IMR-90 (cell line): ENCODE results near the gene RORB. TPM values are rescaled to one million over a fixed set of nuclear protein-coding genes. Genes with fewer than 3 reads are reported as not detected.

ENCODE experiments used
- ATAC-seq: fragments of 200-7000 bp; cut with Tn5 transposase; 2 replicates; pipeline ENCODE4 v1.9.1; 2020; ENCODE audit warnings: low read depth, mild to moderate bottlenecking, moderate library complexity
- BruUV-seq: library from RNA; stranded (reverse); fragments of 400-500 nt; replicated peaks from 2 replicates; lab custom pipeline; 2021; lab: Mats Ljungman, UMichigan
- CTCF ChIA-PET: fragments of 300-600 bp; formaldehyde crosslinking; extraction: SDS; loops from one replicate; lab custom pipeline; 2021; ENCODE audit warnings: antibody characterized with exemption; lab: Yijun Ruan, JAX
- POLR2A ChIA-PET: fragments of 300-600 bp; sonication (Branson Sonifier 250); formaldehyde crosslinking; loops from one replicate; lab custom pipeline; 2022; ENCODE audit warnings: antibody characterized with exemption; ENCODE audit not compliant: unreplicated experiment; lab: Charles Lee
- DNase-seq: peaks from one replicate; pipeline ENCODE4 v3.0.0; 2013
- H2AFZ ChIP-seq: replicated peaks from 2 replicates; pipeline ENCODE3; 2013; ENCODE audit warnings: low read length, mild to moderate bottlenecking; ENCODE audit not compliant: poor library complexity
- H2AK5ac ChIP-seq: 2 replicates; pipeline ENCODE4 v1.6.1; 2013; ENCODE audit warnings: low read depth, low read length, inconsistent platforms
- H2AK9ac ChIP-seq: replicated peaks from 2 replicates; pipeline ENCODE3; 2013; ENCODE audit warnings: mild to moderate bottlenecking, low read depth, low read length, moderate library complexity; ENCODE audit not compliant: poor library complexity
- H2BK120ac ChIP-seq: 2 replicates; pipeline ENCODE4 v1.6.1; 2013; ENCODE audit warnings: low read depth, low read length, inconsistent platforms
- H2BK15ac ChIP-seq: 3 replicates; pipeline ENCODE4 v1.6.1; 2013; ENCODE audit warnings: low read depth, low read length, inconsistent platforms
- H2BK20ac ChIP-seq: 2 replicates; pipeline ENCODE4 v1.6.1; 2013; ENCODE audit warnings: low read depth, mild to moderate bottlenecking, inconsistent platforms, low read length, moderate library complexity
- H2BK5ac ChIP-seq: 2 replicates; pipeline ENCODE4 v1.6.1; 2013; ENCODE audit warnings: mild to moderate bottlenecking, low read depth, low read length, inconsistent platforms; ENCODE audit not compliant: poor library complexity, severe bottlenecking
- H3K14ac ChIP-seq: replicated peaks from 2 replicates; pipeline ENCODE4 v1.6.1; 2013; ENCODE audit warnings: low read depth, low read length, inconsistent platforms
- H3K18ac ChIP-seq: 2 replicates; pipeline ENCODE4 v1.6.1; 2013; ENCODE audit warnings: low read depth, low read length, control low read depth
- H3K23ac ChIP-seq: 2 replicates; pipeline ENCODE4 v1.6.1; 2013; ENCODE audit warnings: low read depth, low read length, inconsistent platforms
- H3K27ac ChIP-seq: 2 replicates; pipeline ENCODE4 v1.5.1; 2013; ENCODE audit warnings: mild to moderate bottlenecking, control low read depth, low read length; ENCODE audit not compliant: insufficient read depth
- H3K27me3 ChIP-seq: 2 replicates; pipeline ENCODE4 v1.6.1; 2013; ENCODE audit warnings: low read length; ENCODE audit not compliant: control insufficient read depth, insufficient read depth
- H3K36me3 ChIP-seq: 2 replicates; pipeline ENCODE4 v1.6.1; 2013; ENCODE audit warnings: low read length, mixed read lengths; ENCODE audit not compliant: control insufficient read depth, insufficient read depth
- H3K4ac ChIP-seq: 2 replicates; pipeline ENCODE4 v1.6.1; 2013; ENCODE audit warnings: low read depth, low read length, inconsistent platforms
- H3K4me1 ChIP-seq: 2 replicates; pipeline ENCODE4 v1.6.1; 2013; ENCODE audit warnings: low read length, mixed read lengths; ENCODE audit not compliant: control insufficient read depth, insufficient read depth
- H3K4me2 ChIP-seq: 2 replicates; pipeline ENCODE4 v1.6.1; 2013; ENCODE audit warnings: low read depth, mild to moderate bottlenecking, control low read depth, low read length, moderate library complexity
- H3K4me3 ChIP-seq: 2 replicates; pipeline ENCODE4 v1.5.1; 2013; ENCODE audit warnings: low read depth, mild to moderate bottlenecking, control low read depth, low read length, moderate library complexity; ENCODE audit not compliant: insufficient read depth
- H3K56ac ChIP-seq: 2 replicates; pipeline ENCODE4 v1.6.1; 2013; ENCODE audit warnings: low read length, inconsistent platforms; ENCODE audit not compliant: insufficient read depth; ENCODE audit errors: extremely low read depth
- H3K79me1 ChIP-seq, 2 experiments: 2 replicates each; pipeline ENCODE4 v1.6.1; 2013; ENCODE audit warnings: low read length in 2 of 2, inconsistent platforms in 1 of 2, low read depth in 1 of 2
- H3K9ac ChIP-seq: 2 replicates; pipeline ENCODE4 v1.6.1; 2013; ENCODE audit warnings: low read depth, low read length, control low read depth
- H3K9me1 ChIP-seq: 2 replicates; pipeline ENCODE4 v1.6.1; 2013; ENCODE audit warnings: low read length, inconsistent platforms; ENCODE audit not compliant: insufficient read depth
- H3K9me3 ChIP-seq: 2 replicates; pipeline ENCODE4 v1.6.1; 2013; ENCODE audit warnings: low read length; ENCODE audit not compliant: control insufficient read depth, insufficient read depth
- H4K20me1 ChIP-seq: 2 replicates; pipeline ENCODE4 v1.6.1; 2013; ENCODE audit warnings: low read length, inconsistent platforms; ENCODE audit not compliant: insufficient read depth
- H4K5ac ChIP-seq: 2 replicates; pipeline ENCODE4 v1.6.1; 2013; ENCODE audit warnings: mild to moderate bottlenecking, low read depth, low read length, control low read depth
- H4K8ac ChIP-seq, 2 experiments: 2 replicates each; pipeline ENCODE4 v1.6.1; 2013; ENCODE audit warnings: low read depth in 2 of 2, low read length in 2 of 2, control low read depth in 1 of 2, inconsistent platforms in 1 of 2
- H4K91ac ChIP-seq: 2 replicates; pipeline ENCODE4 v1.6.1; 2013; ENCODE audit warnings: low read depth, low read length, inconsistent platforms; ENCODE audit not compliant: insufficient read depth
- BHLHE40 ChIP-seq: fragments of 150-350 bp; IDR thresholded peaks from 2 replicates; pipeline ENCODE4 v1.6.1; 2016; ENCODE audit warnings: mild to moderate bottlenecking, low read depth, low read length
- CEBPB ChIP-seq: IDR thresholded peaks from 2 replicates; pipeline ENCODE4 v1.6.1; 2012; ENCODE audit warnings: low read depth, low read length, improper control_type of control experiment
- CHD1 ChIP-seq: IDR thresholded peaks from 2 replicates; pipeline ENCODE4 v1.6.1; 2012; ENCODE audit warnings: low read depth, low read length, improper control_type of control experiment
- FOS ChIP-seq: fragments of 150-350 bp; IDR thresholded peaks from 2 replicates; pipeline ENCODE4 v1.6.1; 2016; ENCODE audit warnings: low read depth, low read length
- MAFK ChIP-seq: IDR thresholded peaks from 2 replicates; pipeline ENCODE4 v1.6.1; 2012; ENCODE audit warnings: low read depth, low read length, improper control_type of control experiment
- MAZ ChIP-seq: IDR thresholded peaks from 2 replicates; pipeline ENCODE4 v1.6.1; 2012; ENCODE audit warnings: low read depth, mild to moderate bottlenecking, low read length, improper control_type of control experiment, moderate library complexity, borderline replicate concordance
- MXI1 ChIP-seq: IDR thresholded peaks from 2 replicates; pipeline ENCODE4 v1.6.1; 2012; ENCODE audit warnings: low read depth, mild to moderate bottlenecking, low read length, moderate library complexity, borderline replicate concordance
- NFE2L2 ChIP-seq: fragments of 150-350 bp; IDR thresholded peaks from 2 replicates; pipeline ENCODE4 v1.6.1; 2016; ENCODE audit warnings: low read depth, mild to moderate bottlenecking, low read length
- POLR2A ChIP-seq: IDR thresholded peaks from 2 replicates; pipeline ENCODE4 v1.6.1; 2012; ENCODE audit warnings: mild to moderate bottlenecking, low read depth, low read length
- RAD21 ChIP-seq: IDR thresholded peaks from 2 replicates; pipeline ENCODE4 v1.6.1; 2012; ENCODE audit warnings: low read length, improper control_type of control experiment
- RCOR1 ChIP-seq: IDR thresholded peaks from 2 replicates; pipeline ENCODE4 v1.6.1; 2012; ENCODE audit warnings: mild to moderate bottlenecking, low read length, improper control_type of control experiment; ENCODE audit not compliant: insufficient replicate concordance
- SMC3 ChIP-seq: fragments of 150-350 bp; IDR thresholded peaks from 2 replicates; pipeline ENCODE4 v1.6.1; 2016; ENCODE audit warnings: low read depth, mild to moderate bottlenecking, antibody characterized with exemption, low read length, moderate library complexity
- WGBS, 2 experiments: methylation state at CpG; one replicate each; pipeline versions ENCODE4 v1.1.5 to v1.1.7; 2013; ENCODE audit warnings: missing lambda C conversion rate in 2 of 2; ENCODE audit not compliant: insufficient read length in 1 of 2; ENCODE audit errors: extremely low coverage in 2 of 2; 5-methylcytosine and 5-hydroxymethylcytosine counted together
- dilution Hi-C: fragments of 300-500 bp; cut with HindIII; formaldehyde crosslinking; loops from one replicate; pipeline ENCODE4 v1.14.3; 2018; ENCODE audit warnings: low sequenced_read_pairs; ENCODE audit not compliant: unreplicated experiment
- in situ Hi-C: fragments of 300-500 bp; cut with MboI; formaldehyde crosslinking; loops from 3 replicates; pipeline ENCODE4 v1.14.3; 2019; ENCODE audit warnings: low sequenced_read_pairs, inconsistent platforms, mixed read lengths
- intact Hi-C: fragments of 100-400 bp; cut with micrococcal nuclease; formaldehyde crosslinking; loops from 2 replicates; pipeline ENCODE4 v1.10.0; 2022
- polyA plus RNA-seq, 3 experiments: library from polyadenylated mRNA; depleted of rRNA; stranded (reverse); fragments of >200 nt; gene quantifications; 2 replicates each; pipeline ENCODE4 v1.2.3, GENCODE V29; 2012; ENCODE audit warnings: low replicate concordance in 1 of 3
- total RNA-seq: library from RNA; depleted of rRNA; stranded (reverse); fragments of >200 nt; gene quantifications from 2 replicates; pipeline ENCODE4 v1.2.3, GENCODE V29; 2012
- TF ChIP-seq, protein P1 (sequence below): fragments of 150-350 bp; IDR thresholded peaks from 2 replicates; pipeline ENCODE4 v1.6.1; 2016; ENCODE audit warnings: low read depth, mild to moderate bottlenecking, low read length, moderate library complexity, borderline replicate concordance

The RORB gene
- total and polyA plus RNA-seq, 2 of the 4 experiments (the other 2 are of a cell fraction): not detected

- no peak for TF ChIP-seq MAFK
- no peak for TF ChIP-seq POLR2A
- no peak for TF ChIP-seq FOS
- TF ChIP-seq RAD21: no peak
- TF ChIP-seq RCOR1: no peak
- no peak for TF ChIP-seq MXI1
- TF ChIP-seq, protein P1, sequence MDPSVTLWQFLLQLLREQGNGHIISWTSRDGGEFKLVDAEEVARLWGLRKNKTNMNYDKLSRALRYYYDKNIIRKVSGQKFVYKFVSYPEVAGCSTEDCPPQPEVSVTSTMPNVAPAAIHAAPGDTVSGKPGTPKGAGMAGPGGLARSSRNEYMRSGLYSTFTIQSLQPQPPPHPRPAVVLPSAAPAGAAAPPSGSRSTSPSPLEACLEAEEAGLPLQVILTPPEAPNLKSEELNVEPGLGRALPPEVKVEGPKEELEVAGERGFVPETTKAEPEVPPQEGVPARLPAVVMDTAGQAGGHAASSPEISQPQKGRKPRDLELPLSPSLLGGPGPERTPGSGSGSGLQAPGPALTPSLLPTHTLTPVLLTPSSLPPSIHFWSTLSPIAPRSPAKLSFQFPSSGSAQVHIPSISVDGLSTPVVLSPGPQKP: no peak
- no peak for TF ChIP-seq CHD1
- TF ChIP-seq NFE2L2: no peak
- no peak for TF ChIP-seq CEBPB
- no peak for TF ChIP-seq BHLHE40
- no peak for TF ChIP-seq SMC3
- TF ChIP-seq MAZ: no peak
- ATAC-seq (no peak), DNase-seq (no peak)
- WGBS, 2 experiments: no CpG with 5 or more reads among the region's 1 CpG
- ChIA-PET POLR2A (no interaction called here), CTCF (no interaction called here)
- Histone ChIP-seq H3K14ac (no peak overlapping the region), H2BK20ac (no peak overlapping the region), H3K4me1 (no peaks in the 10 kb centered on the region), H2AK5ac (no peak overlapping the region), H3K79me1 (no peaks in the 10 kb centered on the region), H4K5ac (no peak overlapping the region), H4K20me1 (no peaks in the 10 kb centered on the region), H3K27me3 (no peaks in the 10 kb centered on the region), H3K9me1 (no peaks in the 10 kb centered on the region), H3K4me2 (no peak overlapping the region), H3K9ac (no peak overlapping the region), H2BK120ac (no peak overlapping the region), H3K18ac (no peak overlapping the region), H4K91ac (no peak overlapping the region), H2AK9ac (no peak overlapping the region), H3K4me3 (no peak overlapping the region), H3K27ac (no peak overlapping the region), H2BK15ac (no peak overlapping the region), H2AFZ (no peak overlapping the region), H3K4ac (no peak overlapping the region), H4K8ac (no peak overlapping the region), H3K56ac (no peak overlapping the region), H3K36me3 (no peaks in the 10 kb centered on the region), H2BK5ac (no peak overlapping the region), H3K23ac (no peak overlapping the region), H3K9me3 (no peaks in the 10 kb centered on the region)
- in situ Hi-C loops (no loop called here), dilution Hi-C loops (no loop called here), intact Hi-C loops (no loop called here)
- no TSS peak for BruUV-seq
Measured at GRCh38 chr9:74512416-74512815, 15.3 kb downstream of the RORB start.
